Measurements from ENCODE around the gene SPATA19.
A peak's percentile ranks its signal among the peaks of the same experiment; 100 is the strongest.

The SPATA19 gene

GRCh38 chr11:133835593-133836548, 9.4 kb downstream of the SPATA19 start:
- DNase-seq = no peak

GRCh38 chr11:133834682-133835592, 10.4 kb downstream of the SPATA19 start:
- peak; percentile 67 for DNase-seq

- DNase-seq = no peak
Observed at GRCh38 chr11:133833898-133834681, 11.2 kb downstream of the SPATA19 start.

- no peak for DNase-seq
Observed at GRCh38 chr11:133832991-133833897, 12.1 kb downstream of the SPATA19 start.

- no peak for DNase-seq
Observed at GRCh38 chr11:133832096-133832990, 13.0 kb downstream of the SPATA19 start.

- DNase-seq = no peak
Observed at GRCh38 chr11:133830931-133831907, 14.1 kb downstream of the SPATA19 start.

GRCh38 chr11:133829566-133829965, 15.7 kb downstream of the SPATA19 start:
- no peak for DNase-seq

GRCh38 chr11:133828871-133829270, 16.4 kb downstream of the SPATA19 start:
- DNase-seq = no peak

- DNase-seq = no peak
Observed at GRCh38 chr11:133827556-133827955, 17.8 kb downstream of the SPATA19 start.

GRCh38 chr11:133826866-133827265, 18.4 kb downstream of the SPATA19 start:
- no peak for DNase-seq

GRCh38 chr11:133825666-133826065, 19.6 kb downstream of the SPATA19 start:
- no peak for DNase-seq

GRCh38 chr11:133825156-133825555, 20.2 kb downstream of the SPATA19 start:
- DNase-seq = no peak

GRCh38 chr11:133824593-133824992, 20.7 kb downstream of the SPATA19 start:
- DNase-seq = no peak

GRCh38 chr11:133823614-133824013, 21.7 kb downstream of the SPATA19 start:
- DNase-seq = no peak

- no peak for DNase-seq
Observed at GRCh38 chr11:133823211-133823610, 22.1 kb downstream of the SPATA19 start.

GRCh38 chr11:133821776-133822175, 23.5 kb downstream of the SPATA19 start:
- DNase-seq = peak; percentile 64

- no peak for DNase-seq
Observed at GRCh38 chr11:133819746-133820315, 25.5 kb downstream of the SPATA19 start.

GRCh38 chr11:133819114-133819513, 26.2 kb downstream of the SPATA19 start:
- no peak for DNase-seq

- DNase-seq = no peak
Observed at GRCh38 chr11:133818302-133818701, 27.0 kb downstream of the SPATA19 start.

All from stimulated activated CD8-positive, alpha-beta memory T cell treated with anti-CD3 and anti-CD28 coated beads, Interleukin-4, amount 100 ng/mL, for 48 hours (primary cell).